Activated T-cell treated with anti-CD3 and anti-CD28 coated beads for 48 hours (primary cell): ENCODE data around the gene SPINK8.
"Not testable (repeated sequence)": the region's sequence is repeated elsewhere in the genome, so short reads cannot be mapped to it uniquely, and the experiment has no call there.

ENCODE experiments used
- DNase-seq: peaks from one replicate; pipeline ENCODE4 v3.0.0-alpha.2; 2020; ENCODE audit warnings: low read depth

Gene SPINK8

DNA sequence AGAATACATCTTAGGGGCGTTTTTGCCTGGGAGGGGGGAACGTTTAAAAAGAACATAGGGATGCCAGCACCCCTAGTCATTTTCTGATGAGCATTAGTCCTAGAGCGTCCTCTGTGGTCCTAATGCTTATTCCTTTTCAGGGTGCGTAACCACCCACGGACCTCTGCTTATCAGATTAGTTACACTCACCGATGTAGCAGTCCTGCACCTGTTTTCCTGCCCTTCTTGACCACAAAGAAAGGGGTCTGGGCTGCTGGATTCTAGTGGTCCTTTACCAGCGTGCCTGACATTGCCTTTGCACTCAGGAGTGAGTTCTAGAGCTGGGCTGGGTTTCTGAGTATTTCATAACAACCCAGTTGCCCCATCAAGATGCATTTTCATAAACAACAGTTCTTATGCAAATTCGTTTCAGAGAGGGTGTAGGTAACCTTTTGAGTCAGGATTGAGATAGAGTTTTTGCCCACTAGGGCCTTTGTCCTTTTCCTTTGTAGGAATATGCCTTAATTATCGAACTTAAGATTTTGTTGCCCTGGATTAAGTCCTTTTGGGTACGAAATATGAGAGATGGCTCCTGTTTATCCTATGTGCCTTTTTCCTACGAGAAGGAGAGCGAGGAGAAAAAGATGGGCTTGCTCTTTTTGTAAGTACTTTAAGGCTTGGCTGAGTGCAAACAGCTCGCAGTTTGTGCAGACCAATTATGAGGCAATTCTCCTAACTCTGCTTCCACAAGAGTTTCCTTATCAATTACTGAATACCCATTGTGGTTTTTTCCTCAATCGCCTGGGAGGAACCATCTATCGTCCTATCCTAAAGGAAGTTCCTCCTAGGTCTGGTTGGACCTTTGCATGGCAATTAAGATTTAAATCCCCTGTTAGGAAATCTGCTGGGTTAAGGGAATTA lies at the start of gene SPINK8:
Gene SPINK8, minus strand, starts transcription at position 316 of the 900 bp plus-strand sequence. CDS start 5,320 bp downstream, outside the sequence.
- DNase-seq, result not testable (repeated sequence)

- DNase-seq, result no peak
Measured at GRCh38 chr3:48372862-48373435, 39.5 kb upstream of the SPINK8 start.

DNA sequence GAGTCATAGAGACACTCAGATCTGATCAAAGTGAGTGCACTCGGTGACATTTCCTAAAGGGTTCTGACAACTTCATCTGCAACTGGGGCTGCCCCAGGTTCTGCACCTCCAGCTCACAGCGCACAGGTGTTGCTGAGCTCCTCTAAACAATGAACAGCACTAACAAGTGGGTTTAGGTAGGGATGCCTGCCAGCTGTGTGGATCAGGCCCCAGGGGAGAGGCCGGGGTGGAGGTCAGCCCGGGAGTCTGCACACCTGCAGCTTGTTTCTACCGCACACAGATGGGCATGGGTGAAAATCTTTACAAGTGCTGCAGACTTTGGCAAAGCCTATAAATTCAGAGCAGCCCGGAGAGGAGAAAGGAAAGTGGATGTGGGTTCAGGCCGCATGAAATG lies 38.9 kb upstream of the SPINK8 start:
- DNase-seq, result no peak

GRCh38 chr3:48371651-48372376 lies 38.4 kb upstream of the SPINK8 start, which contains the start of gene FBXW12:
FBXW12 (plus strand) TSS chr3:48372219; CDS start chr3:48372768, 549 bp downstream.
- no peak for DNase-seq

- no peak for DNase-seq
Measured at GRCh38 chr3:48370333-48370713, 36.9 kb upstream of the SPINK8 start.

DNA sequence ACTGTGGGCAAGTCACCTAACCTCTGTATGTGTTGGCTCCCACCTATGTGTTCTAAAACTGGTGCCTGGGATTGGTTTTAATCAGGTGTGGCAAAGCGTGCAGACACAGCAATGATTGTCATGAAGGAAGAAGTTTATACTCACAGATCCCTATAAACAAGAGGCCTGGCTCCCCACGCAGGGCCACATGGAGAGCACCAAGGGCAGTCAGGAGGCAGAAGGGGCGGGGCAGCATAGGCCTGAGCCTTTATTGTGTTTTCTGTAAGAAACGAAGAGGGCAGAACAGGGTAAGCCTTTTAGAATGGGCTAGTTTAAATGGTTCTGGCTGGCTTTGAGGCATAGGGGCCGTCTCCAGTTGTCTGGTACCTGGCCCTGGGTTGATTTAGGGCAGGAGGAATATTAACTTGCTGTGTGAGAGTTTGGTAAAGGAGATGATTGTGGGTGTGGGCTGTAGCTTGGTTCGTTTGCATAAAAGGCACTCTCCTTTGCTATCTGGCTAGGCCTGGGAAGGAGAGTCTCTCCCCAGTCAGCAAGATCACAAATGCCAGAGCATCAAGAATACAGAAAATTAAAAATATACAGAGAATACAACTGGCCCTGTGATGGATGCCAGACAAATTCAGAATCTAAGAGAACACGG lies 36.4 kb upstream of the SPINK8 start:
- DNase-seq, result no peak

GRCh38 chr3:48367201-48367600 lies 33.7 kb upstream of the SPINK8 start:
- no peak for DNase-seq

DNA sequence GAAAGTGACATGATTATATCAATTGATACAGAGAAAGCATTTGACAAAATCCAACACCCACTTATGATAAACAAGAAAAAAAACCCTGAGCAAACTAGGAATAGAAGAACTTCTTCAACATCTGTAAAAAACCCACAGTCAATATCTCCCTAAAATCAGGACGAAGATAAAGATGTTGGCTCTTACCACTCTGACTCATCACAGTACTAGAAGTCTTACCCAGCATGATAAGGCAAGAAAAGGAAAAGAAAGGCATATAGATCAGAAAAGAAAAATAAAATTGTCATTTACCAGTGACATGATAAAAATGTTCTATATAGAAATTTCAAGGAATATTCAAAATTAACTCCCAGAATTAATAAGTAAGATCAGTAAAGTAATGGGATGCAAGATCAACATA lies 31.4 kb upstream of the SPINK8 start:
- no peak for DNase-seq

DNA sequence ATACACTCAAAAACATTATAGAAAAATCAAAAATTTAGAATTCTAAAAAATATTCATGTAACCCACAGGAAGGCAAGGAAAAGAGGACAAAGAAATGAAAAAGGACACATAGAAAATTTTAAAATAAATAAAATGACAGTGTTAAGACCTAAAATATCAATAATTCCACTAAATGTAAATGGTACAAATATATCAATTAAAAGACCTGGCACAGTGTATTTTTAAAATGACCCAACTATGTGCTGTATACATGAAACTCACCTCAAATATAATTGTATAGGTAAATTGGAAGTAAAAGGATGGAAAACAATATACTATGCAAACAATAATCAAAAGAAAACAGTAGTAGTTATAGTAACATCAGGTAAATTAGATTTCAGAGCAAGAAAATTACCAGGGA lies 28.5 kb upstream of the SPINK8 start:
- DNase-seq, result no peak

DNA sequence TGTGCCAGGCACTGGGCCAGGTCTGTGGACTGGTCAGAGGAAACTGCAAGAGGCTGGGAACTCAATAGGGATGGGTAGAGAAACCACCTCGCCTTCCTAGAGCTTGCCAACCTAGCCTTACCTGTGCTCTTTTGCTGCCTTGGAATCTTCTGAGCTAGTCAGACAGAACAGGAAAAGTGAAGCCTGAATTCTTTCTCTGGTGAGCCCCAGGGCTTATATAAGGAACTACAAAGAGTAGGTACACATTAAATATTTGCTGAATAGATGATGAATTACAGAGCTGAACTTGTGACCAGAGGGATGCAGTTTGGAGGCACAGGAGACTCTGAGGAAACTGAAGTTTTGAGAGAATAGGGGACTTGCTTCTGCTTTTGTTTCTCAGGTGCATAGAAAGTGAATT lies 23.0 kb upstream of the SPINK8 start:
- DNase-seq, result no peak

GRCh38 chr3:48353987-48354386 lies 20.5 kb upstream of the SPINK8 start:
- DNase-seq, result no peak

DNA sequence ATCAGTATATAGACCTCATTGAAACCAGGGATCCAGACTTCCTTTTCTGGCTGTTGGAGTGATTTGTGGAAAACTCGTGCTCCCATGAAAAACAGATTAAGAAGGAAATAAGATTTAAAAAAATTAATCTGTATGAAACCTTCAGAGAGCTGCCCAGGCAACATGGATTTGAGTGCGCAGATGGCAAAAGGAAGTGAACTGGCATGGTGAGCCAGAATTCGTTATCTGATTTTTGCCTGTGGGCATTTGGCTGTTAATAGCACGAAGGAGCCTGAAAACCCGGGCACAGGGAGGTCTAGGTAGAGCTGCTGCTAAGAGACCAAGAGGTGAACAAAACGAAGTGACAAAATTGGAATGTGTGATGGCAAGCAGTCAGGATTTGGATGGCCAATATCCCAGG lies 19.1 kb upstream of the SPINK8 start:
- DNase-seq, result no peak

GRCh38 chr3:48347500-48347899 lies 14.0 kb upstream of the SPINK8 start:
- DNase-seq, result no peak

DNA sequence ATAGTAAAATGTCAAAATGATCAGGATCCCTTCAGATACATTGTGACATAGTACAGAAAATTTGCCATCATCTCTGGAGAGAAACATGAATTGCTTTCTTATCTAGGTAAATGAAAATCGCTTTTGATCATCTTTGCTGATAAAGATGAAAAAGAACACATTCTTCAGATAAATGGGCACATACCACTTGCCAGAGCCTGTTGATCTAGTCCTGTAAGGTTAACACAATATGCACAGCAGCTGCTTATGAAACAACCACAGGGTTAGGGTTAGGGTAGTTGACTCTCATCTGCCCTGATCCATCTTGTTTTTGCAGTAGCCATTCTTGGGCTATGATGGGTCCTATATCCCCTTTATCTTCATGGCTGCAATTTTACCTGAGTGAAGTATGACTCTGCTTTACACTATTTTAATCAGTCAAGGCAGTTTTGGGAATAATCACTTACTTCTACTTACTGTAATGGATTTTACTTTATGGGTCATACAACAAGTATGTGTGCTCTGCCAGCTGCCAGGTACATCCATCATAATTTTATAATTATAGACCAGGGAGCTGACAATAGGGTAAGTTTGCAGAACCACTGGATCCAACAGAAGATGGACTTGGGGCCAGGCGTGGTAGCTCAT lies 12.6 kb upstream of the SPINK8 start:
- no peak for DNase-seq

DNA sequence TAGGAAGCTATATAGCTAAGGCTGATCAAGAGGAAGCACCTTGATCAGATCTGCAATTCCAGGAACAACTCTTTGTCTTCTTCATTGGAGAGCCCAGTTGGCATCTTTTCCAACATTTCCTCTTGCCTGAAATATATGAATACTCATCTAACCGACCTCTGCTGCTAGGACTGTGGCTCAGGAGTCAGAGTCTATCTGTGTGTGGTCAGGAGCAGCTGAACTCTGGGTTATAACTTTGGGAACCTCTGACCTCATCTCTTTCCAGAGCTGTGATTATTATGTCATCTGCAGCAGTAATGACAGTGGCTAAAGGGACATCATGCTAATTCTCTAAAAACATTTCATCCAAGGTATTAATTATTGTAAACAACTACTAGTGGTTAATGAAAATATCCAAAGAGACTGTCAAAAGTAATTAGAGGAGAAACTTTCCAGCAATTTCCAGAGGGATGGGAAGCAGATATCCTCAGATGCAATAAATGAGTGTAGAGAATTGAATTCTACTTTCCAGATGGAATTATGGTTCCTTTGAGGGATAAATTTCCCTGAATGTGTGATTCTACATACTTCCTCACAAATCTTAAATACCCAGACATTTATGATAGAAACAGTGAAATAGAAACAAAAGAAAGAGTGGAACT lies 11.5 kb upstream of the SPINK8 start:
- no peak for DNase-seq

- DNase-seq, result no peak
Measured at GRCh38 chr3:48343432-48343831, 10.0 kb upstream of the SPINK8 start.

- no peak for DNase-seq
Measured at GRCh38 chr3:48338635-48339034, 5.2 kb upstream of the SPINK8 start.

GRCh38 chr3:48337536-48337935 lies 4.1 kb upstream of the SPINK8 start:
- not testable (repeated sequence) for DNase-seq

DNA sequence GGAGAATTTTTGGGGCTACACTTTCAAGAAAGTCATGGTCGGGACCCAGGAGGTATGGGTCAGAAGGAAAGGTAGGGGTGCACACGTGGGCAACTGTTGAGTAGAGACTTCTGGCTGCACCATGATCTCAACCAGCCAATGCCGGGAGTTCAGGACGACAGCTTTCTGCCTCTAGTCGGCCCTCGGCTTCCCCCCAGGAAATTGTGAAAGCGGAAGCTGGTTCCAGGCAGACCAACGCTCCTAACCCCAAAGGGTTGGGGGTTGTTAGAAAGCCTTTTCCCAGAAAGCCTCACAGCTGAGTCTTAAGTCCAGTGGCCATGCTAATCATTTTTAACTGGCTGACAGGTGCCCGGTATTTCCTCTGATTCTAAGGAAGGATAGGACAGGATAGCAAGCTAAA lies 1.8 kb upstream of the SPINK8 start:
- not testable (repeated sequence) for DNase-seq

DNA sequence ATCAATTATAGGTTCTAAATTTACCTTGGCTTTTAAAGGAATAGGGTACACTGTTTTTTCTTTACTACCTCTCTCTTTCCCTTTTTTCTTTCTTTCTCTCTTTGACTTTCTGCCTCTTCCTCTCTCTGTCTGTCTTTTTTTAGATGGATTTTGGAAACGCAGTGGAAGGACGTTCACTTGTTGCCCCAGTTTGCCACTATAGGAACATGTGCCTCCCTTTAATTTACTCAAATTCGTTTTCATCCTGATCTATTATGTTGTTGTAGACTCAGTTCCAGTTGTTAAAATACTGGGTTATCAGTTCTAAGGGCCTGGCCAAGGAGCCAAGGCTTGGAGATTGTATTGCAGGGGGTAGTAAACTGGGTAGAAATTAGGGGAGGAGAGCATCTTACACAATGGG lies 1.1 kb upstream of the SPINK8 start:
- DNase-seq, result no peak

DNA sequence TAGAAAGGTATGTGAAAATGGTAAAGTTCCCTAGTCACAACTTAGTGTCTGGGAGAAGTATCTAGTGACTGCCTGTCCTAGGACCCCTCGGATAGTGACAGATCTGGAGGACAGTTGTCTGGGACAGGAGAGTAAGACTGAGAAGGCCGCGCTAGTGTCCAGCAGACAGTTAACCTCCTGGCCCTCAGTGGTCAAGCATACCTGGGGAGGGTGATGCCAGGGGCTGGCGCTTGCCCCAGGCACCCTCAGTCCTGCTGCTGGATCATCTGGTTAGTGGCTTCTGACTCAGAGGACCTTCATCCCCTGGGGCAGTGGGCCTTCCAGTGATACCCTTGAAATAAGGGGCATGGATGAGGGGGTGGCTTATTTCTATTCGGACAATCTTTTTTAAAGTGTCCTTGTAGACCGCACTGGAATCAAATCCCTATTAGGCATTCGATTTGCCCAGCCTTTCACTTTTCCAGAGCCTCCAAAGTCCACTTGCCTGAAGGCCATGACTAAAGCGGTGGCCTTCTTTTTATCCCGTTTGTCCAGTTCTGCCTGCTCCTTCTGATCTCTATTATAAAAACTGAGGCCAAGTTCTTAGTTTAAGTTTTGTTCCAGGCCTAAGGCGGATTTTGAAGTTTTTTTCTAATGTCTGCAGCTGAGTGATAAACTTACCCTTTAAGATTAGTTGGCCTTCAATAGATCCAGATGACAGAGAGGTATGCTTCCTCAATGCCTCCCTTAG lies 1.6 kb downstream of the SPINK8 start:
- DNase-seq, result not testable (repeated sequence)
